ENCODE data around the gene SPTBN1. TPM values are rescaled to one million over a fixed set of nuclear protein-coding genes. Genes with fewer than 3 reads are reported as not detected.

SPTBN1 gene
- polyA plus RNA-seq, 4 donors = 236 to 293 (median 257) TPM

Other genes with a start within 250 kb of the SPTBN1 start
- under 1 TPM in 2 of 4 donors, not detected in 2; 0.10 to 0.29 TPM for gene TSPYL6, start 200.1 kb upstream of the SPTBN1 start, polyA plus RNA-seq (ENCODE audit: insufficient read length in 4 of 4)

Measured in left renal pelvis (tissue), 4 donors.